ENCODE measurements around the gene STYXL1. TPM values are rescaled to one million over a fixed set of nuclear protein-coding genes. Genes with fewer than 3 reads are reported as not detected.
A peak's percentile ranks its signal among the peaks of the same experiment; 100 is the strongest.
"Not testable (repeated sequence)": the region's sequence is repeated elsewhere in the genome, so short reads cannot be mapped to it uniquely, and the experiment has no call there.

Gene STYXL1
- 10 to 100 TPM; 35.9 to 54.2 (median 44.4) TPM for polyA plus RNA-seq (ENCODE audit: insufficient read length in 4 of 4)

DNA sequence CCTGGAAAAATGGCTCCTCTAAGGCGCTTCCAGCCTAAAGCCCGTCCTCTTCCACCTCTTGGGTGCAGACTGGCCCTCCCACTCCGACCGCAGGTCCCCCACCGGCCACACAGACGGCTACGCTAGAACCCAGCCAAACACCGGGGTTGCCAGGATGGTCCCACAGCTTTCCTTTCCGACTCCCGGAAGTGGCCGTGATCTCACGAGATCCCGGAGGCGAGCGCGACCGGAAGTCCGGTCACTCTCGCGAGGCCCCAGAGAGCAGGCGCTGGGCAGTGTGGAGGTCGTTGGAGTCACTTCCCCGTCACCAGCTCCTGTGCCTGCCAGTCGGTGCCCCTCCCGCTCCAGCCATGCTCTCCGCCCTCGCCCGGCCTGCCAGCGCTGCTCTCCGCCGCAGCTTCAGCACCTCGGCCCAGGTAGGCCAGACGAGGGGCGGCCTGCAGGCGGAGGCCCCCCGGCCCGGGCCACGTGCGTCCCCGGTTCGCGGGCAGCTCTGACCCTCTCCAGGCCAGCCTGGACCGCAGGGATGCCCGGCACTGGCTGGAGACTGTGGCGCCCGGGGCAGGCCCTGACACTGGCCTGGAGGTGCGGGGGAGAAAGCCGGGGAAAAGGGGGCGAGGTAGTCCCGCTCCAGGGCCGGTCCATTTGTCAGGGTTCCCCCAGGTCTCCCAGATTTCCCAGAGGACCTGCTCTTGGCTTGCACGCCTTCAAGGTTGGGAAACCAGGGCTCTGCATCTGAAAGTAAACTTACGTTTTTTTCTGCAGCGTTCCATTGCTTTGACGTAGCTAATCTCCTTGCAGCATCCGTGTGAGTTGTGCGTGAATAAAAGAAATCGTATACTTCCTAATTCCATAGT, at the start of gene STYXL1, which contains the start of gene MDH2:
Gene STYXL1, minus strand, starts transcription at position 190 of the 857 bp plus-strand sequence. CDS start 17,477 bp downstream, outside the sequence.
Gene MDH2, plus strand, starts transcription at position 296 of the 857 bp plus-strand sequence. Its CDS starts 55 bp downstream, at position 351.
- DNase-seq (ENCODE audit: low read depth in 4 of 4, low spot score in 2 of 4) = peak; percentile 82 to 92 (median 86)

- no peak for DNase-seq (ENCODE audit: low read depth in 4 of 4, low spot score in 2 of 4)
Measured at GRCh38 chr7:76095908-76096307, 48.1 kb upstream of the STYXL1 start.

- DNase-seq (ENCODE audit: low read depth in 4 of 4, low spot score in 2 of 4) = not testable (repeated sequence)
Measured at GRCh38 chr7:76094326-76094725, 46.5 kb upstream of the STYXL1 start.

DNA sequence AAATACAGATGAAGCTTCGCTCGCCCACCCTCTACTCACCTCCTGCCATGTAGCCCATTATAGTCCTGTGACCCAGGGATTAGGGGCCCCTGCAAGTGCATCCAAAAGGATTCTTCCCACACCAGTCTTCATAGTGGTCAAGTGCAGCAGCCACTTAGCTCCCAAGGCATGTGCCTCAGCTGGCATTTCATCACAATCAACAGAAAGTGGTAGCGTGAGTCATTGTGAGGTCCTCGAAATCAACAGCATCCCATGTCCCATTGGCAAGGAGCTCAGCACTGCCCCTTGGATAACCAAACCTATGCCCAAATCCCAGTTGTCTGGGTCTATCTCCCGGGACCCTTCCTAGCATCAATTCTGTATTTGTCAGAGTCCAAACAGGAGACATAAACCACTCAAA, 45.7 kb upstream of the STYXL1 start:
- not testable (repeated sequence) for DNase-seq (ENCODE audit: low read depth in 4 of 4, low spot score in 2 of 4)

- DNase-seq (ENCODE audit: low read depth in 4 of 4, low spot score in 2 of 4) = no peak
Measured at GRCh38 chr7:76091506-76091905, 43.7 kb upstream of the STYXL1 start.

GRCh38 chr7:76089865-76090475, 42.2 kb upstream of the STYXL1 start:
- DNase-seq (ENCODE audit: low read depth in 4 of 4, low spot score in 2 of 4) = no peak

GRCh38 chr7:76087362-76087791, 39.6 kb upstream of the STYXL1 start:
- DNase-seq (ENCODE audit: low read depth in 4 of 4, low spot score in 2 of 4) = not testable (repeated sequence)

GRCh38 chr7:76086070-76086469, 38.3 kb upstream of the STYXL1 start:
- DNase-seq (ENCODE audit: low read depth in 4 of 4, low spot score in 2 of 4) = no peak

- DNase-seq (ENCODE audit: low read depth in 4 of 4, low spot score in 2 of 4) = not testable (repeated sequence)
Measured at GRCh38 chr7:76084115-76084514, 36.3 kb upstream of the STYXL1 start.

DNA sequence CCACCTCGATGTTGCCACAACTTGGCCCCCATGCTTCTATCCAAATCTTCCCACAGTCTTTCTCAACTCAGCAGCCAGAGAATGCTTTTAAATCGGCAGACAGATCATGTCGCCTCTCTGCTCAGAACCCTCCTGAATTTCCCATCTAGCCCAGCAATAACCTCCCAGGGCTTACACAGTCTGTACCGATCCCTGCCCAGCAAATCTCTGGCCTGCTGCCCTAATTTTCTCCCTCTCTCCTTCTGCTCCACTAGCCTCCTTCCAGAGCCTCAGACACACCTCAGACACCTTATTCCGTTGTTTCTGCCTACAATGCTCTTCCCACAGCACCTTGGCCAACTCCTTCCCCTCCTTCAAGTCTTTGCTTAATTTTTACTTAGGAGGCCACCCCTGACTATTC, 32.4 kb upstream of the STYXL1 start:
- no peak for DNase-seq (ENCODE audit: low read depth in 4 of 4, low spot score in 2 of 4)

DNA sequence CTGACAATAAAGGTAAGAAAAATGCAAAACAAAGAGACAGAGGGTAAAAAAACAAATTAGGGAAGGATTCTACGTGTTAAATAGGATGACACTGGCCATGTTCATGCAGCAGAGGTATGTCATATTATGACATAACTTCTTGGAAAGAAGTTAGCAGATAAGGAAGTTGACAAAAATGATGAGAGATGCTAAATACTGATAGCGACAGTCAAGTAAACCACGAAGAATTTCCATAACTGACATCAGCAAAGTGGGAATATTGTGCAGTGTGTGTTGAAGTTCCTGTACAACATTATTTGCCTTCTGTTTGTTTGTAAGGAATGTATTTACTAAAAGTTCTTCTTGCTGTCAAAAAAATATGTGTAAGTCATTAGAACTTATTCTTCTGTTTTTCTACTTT, 29.6 kb upstream of the STYXL1 start:
- DNase-seq (ENCODE audit: low read depth in 4 of 4, low spot score in 2 of 4) = no peak

GRCh38 chr7:76076995-76077394, 29.2 kb upstream of the STYXL1 start:
- DNase-seq (ENCODE audit: low read depth in 4 of 4, low spot score in 2 of 4) = no peak

- DNase-seq (ENCODE audit: low read depth in 4 of 4, low spot score in 2 of 4) = no peak
Measured at GRCh38 chr7:76074972-76075370, 27.2 kb upstream of the STYXL1 start.

GRCh38 chr7:76074306-76074971, 26.6 kb upstream of the STYXL1 start:
- DNase-seq (ENCODE audit: low read depth in 4 of 4, low spot score in 2 of 4) = no peak

GRCh38 chr7:76073335-76073990, 25.7 kb upstream of the STYXL1 start:
- no peak for DNase-seq (ENCODE audit: low read depth in 4 of 4, low spot score in 2 of 4)

DNA sequence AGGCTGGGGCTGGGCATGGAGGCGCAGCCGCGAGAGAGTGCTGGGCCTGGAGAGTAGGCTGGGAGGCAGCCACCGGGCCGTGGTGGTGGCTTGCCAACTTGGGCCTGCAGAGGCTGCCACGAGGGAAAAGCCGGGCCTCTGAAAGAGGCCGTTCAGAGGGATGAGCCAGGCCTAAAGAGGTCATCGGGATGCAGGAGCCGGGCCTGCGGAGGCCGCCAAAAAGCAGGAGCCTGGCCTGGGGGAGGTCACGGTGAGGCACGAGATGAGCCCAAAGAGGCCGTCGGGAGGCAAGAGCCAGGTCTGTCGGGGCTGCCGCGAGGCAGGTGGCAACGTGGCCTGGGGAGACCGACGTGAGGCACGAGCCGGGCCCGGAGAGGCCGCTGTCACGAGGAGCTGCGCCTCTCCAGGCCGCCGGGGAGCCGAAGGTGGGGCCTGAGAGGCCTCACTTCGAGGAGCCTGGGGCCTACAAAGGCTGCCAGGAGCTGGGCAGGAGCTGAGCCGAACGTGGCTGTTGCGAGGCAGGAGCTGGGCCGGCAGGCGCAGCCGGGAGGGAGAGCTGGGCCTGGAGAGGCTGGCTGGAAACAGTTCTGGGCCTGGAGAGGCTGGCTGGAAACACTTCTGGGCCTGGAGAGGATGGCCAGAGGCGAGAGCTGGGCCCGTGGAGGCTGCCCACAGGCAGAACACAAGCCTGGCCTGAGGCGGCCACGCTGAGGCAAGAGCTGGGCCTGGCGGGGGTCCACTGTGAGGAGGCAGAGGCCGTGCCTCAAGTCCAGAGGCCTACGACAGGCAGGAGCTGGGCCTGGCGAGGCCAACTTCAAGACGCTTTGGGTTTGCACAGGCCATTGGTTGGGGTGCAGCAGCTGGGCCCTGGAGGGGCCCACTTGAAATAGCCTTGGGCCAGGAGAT, 24.7 kb upstream of the STYXL1 start:
- DNase-seq (ENCODE audit: low read depth in 4 of 4, low spot score in 2 of 4) = no peak

- no peak for DNase-seq (ENCODE audit: low read depth in 4 of 4, low spot score in 2 of 4)
Measured at GRCh38 chr7:76071316-76072242, 23.8 kb upstream of the STYXL1 start.

- peak in 1 of 4 donors; percentile 21 for DNase-seq (ENCODE audit: low read depth in 4 of 4, low spot score in 2 of 4)
Measured at GRCh38 chr7:76069238-76069638, 21.4 kb upstream of the STYXL1 start.

Measured in left renal cortex interstitium (tissue), 4 donors.